T-helper 17 cell (primary cell): Measurements from ENCODE around the gene HOXC11. TPM values are rescaled to one million over a fixed set of nuclear protein-coding genes. Genes with fewer than 3 reads are reported as not detected.

Experiments used
- ATAC-seq: fragments of 150-1000 bp; cut with Tn5 transposase; 2 replicates; pipeline ENCODE4 v1.10.0; 2021; ENCODE audit warnings: mild to moderate bottlenecking, moderate library complexity
- DNase-seq, 3 donors: peaks; one replicate each; pipeline versions ENCODE4 v3.0.0 to v3.0.0-alpha.2; 2020 to 2021
- H3K9me3 ChIP-seq: one replicate; pipeline ENCODE4 v1.7.0; 2013; ENCODE audit warnings: low read length, mild to moderate bottlenecking; ENCODE audit not compliant: control insufficient read depth, poor library complexity, severe bottlenecking
- H3K27ac Mint-ChIP-seq: one replicate; pipeline ENCODE4 v1.8.0; 2022; ENCODE audit warnings: mild to moderate bottlenecking, moderate library complexity, mixed read lengths
- H3K27me3 Mint-ChIP-seq: one replicate; pipeline ENCODE4 v1.8.0; 2022; ENCODE audit warnings: mixed read lengths
- H3K36me3 Mint-ChIP-seq: one replicate; pipeline ENCODE4 v1.8.0; 2022; ENCODE audit warnings: low read depth, mixed read lengths
- H3K4me1 Mint-ChIP-seq: one replicate; pipeline ENCODE4 v1.8.0; 2022; ENCODE audit warnings: mild to moderate bottlenecking, mixed read lengths
- H3K4me3 Mint-ChIP-seq: one replicate; pipeline ENCODE4 v1.8.0; 2022; ENCODE audit warnings: mild to moderate bottlenecking, moderate library complexity, mixed read lengths
- total RNA-seq, 4 donors: library from RNA in 2 of 4; stranded (reverse) in 2 of 4; gene quantifications; one replicate each; pipeline ENCODE4 v1.2.3 and lab custom pipeline; 2022 to 2026

HOXC11 gene
- total RNA-seq, 2 donors from 2014 or later: not detected

DNA sequence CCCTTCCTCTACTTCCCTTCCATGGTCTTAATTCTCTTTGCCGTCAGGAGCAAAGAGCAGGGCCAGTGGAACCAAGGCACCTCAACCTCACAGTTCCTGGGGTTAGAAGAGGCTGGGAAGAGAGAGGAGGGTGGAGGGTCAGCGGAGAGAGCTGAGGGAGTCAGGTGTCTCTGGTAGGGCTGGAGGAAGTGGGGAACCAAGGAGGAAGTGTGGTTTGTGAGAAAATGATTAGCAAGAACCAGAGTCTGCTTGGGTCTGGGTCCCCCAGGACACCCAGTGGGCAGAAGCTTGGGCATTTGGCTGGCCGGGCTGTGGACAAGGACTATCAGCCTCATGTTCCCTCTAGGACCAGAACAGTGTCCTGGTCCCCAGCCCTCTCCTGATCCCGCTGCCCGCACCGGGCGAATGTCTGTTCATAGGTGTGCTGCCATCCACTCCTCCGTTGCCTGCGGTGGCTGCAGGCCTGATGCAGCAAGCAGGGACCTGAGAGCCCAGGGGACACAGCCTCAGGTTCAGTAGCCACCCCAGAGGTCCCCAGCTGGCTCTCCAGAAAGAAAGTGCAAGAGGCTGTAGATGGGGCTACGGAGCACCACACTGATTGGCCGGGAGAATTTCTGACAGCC lies 15.9 kb upstream of the HOXC11 start:
- no peak for ATAC-seq
- peaks cover 14% of the 10 kb centered on the region for H3K36me3 Mint-ChIP-seq
- no peak overlapping the region for H3K4me3 Mint-ChIP-seq
- H3K9me3 ChIP-seq: peaks cover 4% of the 10 kb centered on the region
- peak overlapping the region; percentile 91 for H3K27ac Mint-ChIP-seq
- peaks cover 74% of the 10 kb centered on the region for H3K27me3 Mint-ChIP-seq
- H3K4me1 Mint-ChIP-seq: peaks cover 22% of the 10 kb centered on the region
- no peak for DNase-seq

DNA sequence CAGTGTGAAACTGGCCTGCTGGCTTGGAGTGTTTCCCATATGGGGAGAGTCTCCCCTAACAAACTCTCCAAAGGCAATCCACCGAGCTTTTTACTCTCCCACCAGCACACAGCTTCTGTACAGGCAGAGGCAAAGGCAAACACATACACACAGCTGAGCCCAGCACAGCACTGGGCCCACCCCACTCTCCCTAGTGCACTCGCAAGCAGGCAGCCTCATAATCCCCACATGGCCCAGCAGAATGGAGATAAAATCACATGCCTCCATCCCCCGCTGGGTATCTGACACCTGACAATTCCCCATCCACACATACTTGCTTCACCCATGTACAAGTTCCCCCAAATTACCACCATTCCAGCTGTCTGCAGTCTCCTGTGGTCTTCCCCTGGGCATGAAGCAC lies 14.8 kb upstream of the HOXC11 start:
- H3K9me3 ChIP-seq: peaks cover 4% of the 10 kb centered on the region
- Mint-ChIP-seq H3K4me3 (no peak overlapping the region), H3K27ac (no peak overlapping the region), H3K4me1 (peaks cover 19% of the 10 kb centered on the region), H3K27me3 (peaks cover 75% of the 10 kb centered on the region), H3K36me3 (peaks cover 14% of the 10 kb centered on the region)
- no peak for ATAC-seq
- no peak for DNase-seq

DNA sequence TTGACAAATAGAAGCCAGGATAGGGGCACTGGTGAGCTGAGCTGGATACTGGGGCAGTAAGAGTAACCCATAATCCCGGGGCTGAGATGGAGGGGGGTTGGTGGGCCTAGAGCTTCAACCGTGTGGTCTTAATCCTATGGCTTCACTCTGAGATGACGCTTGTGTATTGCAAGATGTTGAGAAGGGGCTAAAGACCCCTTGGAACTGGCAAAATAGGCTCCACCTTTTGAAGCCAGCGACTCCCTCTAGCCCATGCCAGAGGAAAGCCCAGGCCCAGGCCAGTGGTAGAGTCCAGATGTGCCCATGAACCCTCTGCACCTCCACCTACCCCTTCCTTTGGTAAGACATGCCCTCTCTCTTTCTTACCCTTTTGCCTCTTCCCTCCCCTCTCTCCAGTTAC lies 13.6 kb upstream of the HOXC11 start:
- Mint-ChIP-seq H3K27me3 (peaks cover 75% of the 10 kb centered on the region), H3K4me1 (peaks cover 21% of the 10 kb centered on the region), H3K27ac (no peak overlapping the region), H3K4me3 (no peak overlapping the region), H3K36me3 (peaks cover 19% of the 10 kb centered on the region)
- H3K9me3 ChIP-seq: peaks cover 4% of the 10 kb centered on the region
- DNase-seq: no peak
- ATAC-seq: no peak

DNA sequence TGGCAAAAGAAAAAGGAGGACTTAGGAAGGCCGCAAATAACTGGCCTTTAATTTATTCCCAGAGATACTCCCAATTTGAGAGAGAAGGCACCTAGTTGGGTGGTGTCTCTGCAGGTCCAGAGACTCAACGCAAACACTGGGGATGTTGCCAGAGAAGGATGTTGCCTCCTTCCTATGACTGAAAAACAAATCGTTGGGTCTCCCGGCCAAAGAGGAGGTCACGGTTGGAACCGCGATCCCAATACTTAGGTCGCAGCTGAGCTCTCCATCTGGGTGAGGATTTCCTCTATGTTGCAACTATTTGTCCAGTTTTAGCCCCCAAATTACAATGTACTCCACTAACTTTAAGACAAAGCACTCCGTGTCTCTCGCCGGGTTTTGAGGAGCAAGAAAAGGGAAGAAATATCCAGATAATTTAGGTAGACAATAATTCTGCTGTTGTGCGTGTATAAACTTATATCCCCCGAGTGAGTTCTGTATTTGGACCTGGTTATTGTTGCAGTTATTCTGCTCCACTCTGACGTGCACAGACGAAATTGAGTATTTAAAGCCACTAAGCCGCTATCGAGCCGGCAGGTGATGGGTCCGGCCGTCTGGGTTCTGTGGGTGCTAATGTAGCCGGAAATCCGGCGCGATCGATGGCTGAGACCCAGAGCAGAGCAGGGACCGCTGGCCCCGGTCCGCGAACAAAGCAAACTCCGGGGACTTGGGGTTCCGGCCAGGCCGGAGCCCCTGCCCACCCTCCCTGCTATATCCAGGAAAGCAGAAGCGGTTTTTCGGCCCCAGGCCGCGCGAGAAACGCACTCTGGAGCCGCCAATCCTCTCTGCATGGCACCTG lies 12.5 kb upstream of the HOXC11 start:
- ATAC-seq: no peak
- Mint-ChIP-seq H3K4me3 (peak overlapping the region; percentile 66), H3K27ac (peak overlapping the region; percentile 24), H3K36me3 (peaks cover 20% of the 10 kb centered on the region), H3K4me1 (peaks cover 28% of the 10 kb centered on the region), H3K27me3 (peaks cover 85% of the 10 kb centered on the region)
- H3K9me3 ChIP-seq: peaks cover 4% of the 10 kb centered on the region
- no peak for DNase-seq

DNA sequence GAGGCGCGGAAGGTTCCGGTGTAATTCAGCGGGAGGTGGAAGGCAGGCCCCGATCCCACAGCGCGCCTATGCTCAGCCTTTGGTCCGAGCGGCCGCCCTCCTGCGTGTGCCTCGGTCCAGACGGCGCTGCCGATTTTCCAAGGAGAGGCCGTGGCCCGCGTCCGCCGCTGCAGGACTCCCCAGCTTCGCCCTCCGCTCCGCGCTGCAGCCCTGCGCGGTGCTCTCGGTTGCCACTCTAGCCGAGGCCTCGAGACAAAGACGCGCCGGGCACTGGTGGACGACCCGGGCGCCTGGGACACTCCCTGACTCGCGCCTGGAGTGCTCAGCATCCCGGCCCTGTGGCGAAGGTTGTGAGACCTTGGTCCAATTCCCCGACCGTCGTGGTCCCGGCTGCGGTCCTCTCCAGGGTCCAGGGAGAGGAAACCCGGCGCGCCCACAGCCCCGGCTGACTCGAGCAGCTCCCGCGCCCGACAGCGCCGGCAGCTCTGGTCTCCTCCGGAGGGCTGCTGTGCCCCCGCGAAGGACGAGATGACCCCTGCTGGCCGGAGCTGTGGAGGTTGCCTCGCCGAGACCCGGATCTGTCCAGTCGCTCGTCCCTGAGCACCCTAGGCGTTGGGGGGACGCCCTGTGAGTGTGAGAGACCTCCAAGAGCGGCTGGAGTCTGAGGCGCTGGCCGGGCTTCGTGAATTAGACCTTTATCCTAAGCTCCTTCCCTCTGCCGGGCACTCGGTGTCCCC lies 11.7 kb upstream of the HOXC11 start:
- no peak for ATAC-seq

DNA sequence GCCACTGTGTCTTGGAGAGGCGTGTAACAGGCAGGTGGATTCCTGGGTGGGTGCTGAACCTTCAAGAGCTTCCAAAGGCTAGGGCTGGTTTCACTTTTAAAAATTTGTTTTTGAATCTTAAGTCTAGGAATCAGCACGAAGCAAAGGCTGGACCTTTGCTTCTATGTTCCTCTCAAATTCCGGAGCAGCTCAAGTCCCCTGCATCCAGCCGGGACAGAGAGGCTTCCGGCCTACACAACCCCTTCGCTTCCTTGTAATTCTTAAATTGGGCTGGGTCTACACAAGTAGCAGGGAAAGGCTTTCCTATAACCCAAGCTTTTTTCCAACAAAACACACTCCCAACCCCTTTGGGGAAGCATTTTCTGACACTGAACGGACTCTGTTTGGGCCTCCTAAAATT lies 9.9 kb upstream of the HOXC11 start:
- Mint-ChIP-seq H3K27me3 (peaks cover 85% of the 10 kb centered on the region), H3K36me3 (peaks cover 21% of the 10 kb centered on the region), H3K4me3 (no peak overlapping the region), H3K27ac (no peak overlapping the region), H3K4me1 (peaks cover 28% of the 10 kb centered on the region)
- DNase-seq: no peak
- ATAC-seq: no peak
- peaks cover 4% of the 10 kb centered on the region for H3K9me3 ChIP-seq

More for the DNA sequence above, 11.7 kb upstream of the HOXC11 start:
- Mint-ChIP-seq H3K27me3 (peaks cover 85% of the 10 kb centered on the region), H3K27ac (peak overlapping the region; percentile 24), H3K4me3 (no peak overlapping the region), H3K36me3 (peaks cover 20% of the 10 kb centered on the region), H3K4me1 (peaks cover 28% of the 10 kb centered on the region)
- peaks cover 4% of the 10 kb centered on the region for H3K9me3 ChIP-seq
- DNase-seq: no peak

DNA sequence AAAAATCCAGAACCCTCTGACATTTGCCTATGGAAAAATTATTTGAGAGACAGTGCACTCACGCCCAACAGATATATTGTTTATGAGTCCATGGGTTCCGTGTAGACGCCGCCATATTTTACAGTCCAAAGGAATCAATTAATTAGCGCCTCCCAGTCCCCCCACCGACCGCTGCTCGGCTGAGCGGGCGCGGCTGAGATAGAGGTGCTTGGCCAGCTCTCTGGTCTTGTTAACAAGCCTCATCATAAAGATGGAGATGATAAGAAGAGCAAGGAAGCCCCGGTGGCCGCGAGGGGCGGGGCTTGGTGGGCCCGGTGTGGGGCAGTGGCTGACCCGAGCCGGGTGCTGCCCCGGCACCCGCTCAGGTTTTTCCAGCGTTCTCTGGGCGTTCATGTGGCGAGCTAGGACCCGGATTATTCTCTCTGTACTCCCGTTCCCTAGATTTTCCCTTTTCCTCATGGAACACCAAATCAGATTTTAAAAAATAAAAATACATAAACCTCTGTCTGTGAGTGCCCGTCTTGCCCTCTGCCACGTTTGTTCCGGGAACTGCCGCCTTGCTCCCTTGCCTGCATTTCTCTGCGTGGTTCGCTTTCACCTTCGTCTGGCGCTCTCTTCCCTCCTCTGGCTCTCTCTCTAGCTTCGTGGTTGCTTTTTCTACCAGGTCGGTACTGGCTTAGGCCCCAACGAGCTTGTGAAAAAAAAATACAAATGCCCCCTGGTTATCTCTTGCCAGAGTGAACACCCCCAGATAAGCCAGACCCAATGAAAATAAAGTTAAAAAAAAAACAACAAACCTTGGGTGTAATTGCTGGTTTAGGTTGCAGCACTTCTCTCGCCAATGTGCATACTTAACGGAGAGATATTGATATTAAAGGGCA lies 9.3 kb upstream of the HOXC11 start:
- Mint-ChIP-seq H3K27me3 (peaks cover 85% of the 10 kb centered on the region), H3K4me1 (peaks cover 27% of the 10 kb centered on the region), H3K36me3 (peaks cover 15% of the 10 kb centered on the region), H3K4me3 (peak overlapping the region; percentile 28), H3K27ac (peak overlapping the region; percentile 2)
- ATAC-seq (no peak), DNase-seq (no peak)
- H3K9me3 ChIP-seq: peaks cover 4% of the 10 kb centered on the region

DNA sequence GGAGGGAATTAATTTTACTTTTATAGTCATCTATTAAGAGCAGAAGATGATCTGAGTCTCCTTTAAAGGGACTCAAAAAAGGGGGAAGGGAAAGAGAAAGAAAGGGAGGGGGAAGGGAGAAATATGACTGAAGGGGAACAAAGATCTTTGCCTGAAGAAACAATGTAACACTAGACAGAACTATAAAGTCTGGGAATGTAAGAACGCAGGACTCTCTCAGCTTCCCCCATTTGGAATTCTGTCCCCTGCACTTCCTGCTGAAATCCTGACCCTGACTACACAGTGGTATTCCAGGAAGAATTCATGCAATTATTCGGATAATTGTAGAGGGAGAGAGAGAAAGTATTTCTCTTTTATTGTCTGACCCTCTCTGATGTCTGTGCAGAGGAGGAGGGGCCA lies 8.6 kb upstream of the HOXC11 start:
- no peak for DNase-seq
- Mint-ChIP-seq H3K27me3 (peaks cover 85% of the 10 kb centered on the region), H3K36me3 (peaks cover 15% of the 10 kb centered on the region), H3K27ac (peak overlapping the region; percentile 2), H3K4me1 (peaks cover 27% of the 10 kb centered on the region), H3K4me3 (peak overlapping the region; percentile 28)
- peaks cover under 1% of the 10 kb centered on the region for H3K9me3 ChIP-seq
- no peak for ATAC-seq

DNA sequence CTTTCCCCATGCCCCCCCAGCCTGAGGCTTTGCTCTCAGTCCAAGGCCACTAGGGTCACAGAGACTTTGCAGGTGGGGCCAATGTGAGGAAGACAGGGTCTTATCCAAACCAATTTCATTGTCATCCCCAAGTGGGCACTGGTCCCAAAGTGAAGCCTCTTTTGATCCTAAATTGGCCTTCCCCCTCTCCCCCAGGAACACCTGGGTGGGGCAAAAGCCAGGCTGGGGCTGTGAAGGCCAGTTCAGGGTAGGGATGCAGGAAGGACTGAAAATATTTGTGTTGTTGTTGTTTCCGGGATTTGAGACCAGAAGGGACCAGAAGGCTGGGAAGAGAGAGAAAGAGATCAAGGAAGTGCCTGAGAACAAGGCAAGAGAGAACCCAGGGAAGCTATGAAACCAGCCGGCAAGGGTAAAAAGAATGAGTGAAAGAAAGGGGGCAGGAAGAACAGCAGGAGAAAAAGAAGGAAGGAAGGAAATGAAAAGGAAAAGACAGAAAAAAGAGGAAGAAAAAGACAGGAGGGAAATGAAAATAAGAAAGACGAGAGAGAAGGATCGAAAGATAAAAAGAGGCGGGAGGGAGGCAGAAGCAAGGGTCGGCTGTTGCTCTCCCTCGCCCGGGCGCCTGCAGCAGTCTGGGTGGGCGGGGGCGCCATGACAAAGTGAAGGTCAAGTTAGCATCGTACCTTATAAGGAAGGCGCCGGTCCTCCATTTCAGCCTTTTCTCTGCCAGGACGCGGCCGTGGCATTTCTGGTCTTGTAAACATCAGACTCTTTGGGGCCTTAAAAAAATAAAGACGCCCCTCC lies 7.4 kb upstream of the HOXC11 start:
- Mint-ChIP-seq H3K27ac (peak overlapping the region; percentile 19), H3K4me1 (peaks cover 24% of the 10 kb centered on the region)
- no peaks in the 10 kb centered on the region for H3K9me3 ChIP-seq

DNA sequence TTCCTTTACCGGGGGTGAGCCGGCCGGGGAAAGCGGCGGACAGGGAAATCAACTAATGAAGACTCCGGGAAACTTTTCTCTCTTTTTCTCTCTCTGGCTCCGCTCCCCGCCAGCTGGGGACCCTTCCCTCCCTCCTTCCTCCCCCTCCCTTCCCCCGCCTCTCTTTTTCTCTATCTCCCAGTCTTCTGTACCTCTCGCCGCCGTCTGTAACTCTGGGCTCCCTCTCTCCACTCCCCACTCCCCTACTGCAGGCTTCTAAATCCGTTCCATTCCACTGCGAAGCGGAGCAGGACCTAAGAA lies 6.9 kb upstream of the HOXC11 start:
- peak overlapping the region; percentile 19 for H3K27ac Mint-ChIP-seq
- no peak for DNase-seq

More for the DNA sequence above, 7.4 kb upstream of the HOXC11 start:
- DNase-seq (no peak), ATAC-seq (no peak)
- peak overlapping the region; percentile 74 for H3K4me3 Mint-ChIP-seq
- H3K27me3 Mint-ChIP-seq: peaks cover 84% of the 10 kb centered on the region
- peaks cover 15% of the 10 kb centered on the region for H3K36me3 Mint-ChIP-seq

DNA sequence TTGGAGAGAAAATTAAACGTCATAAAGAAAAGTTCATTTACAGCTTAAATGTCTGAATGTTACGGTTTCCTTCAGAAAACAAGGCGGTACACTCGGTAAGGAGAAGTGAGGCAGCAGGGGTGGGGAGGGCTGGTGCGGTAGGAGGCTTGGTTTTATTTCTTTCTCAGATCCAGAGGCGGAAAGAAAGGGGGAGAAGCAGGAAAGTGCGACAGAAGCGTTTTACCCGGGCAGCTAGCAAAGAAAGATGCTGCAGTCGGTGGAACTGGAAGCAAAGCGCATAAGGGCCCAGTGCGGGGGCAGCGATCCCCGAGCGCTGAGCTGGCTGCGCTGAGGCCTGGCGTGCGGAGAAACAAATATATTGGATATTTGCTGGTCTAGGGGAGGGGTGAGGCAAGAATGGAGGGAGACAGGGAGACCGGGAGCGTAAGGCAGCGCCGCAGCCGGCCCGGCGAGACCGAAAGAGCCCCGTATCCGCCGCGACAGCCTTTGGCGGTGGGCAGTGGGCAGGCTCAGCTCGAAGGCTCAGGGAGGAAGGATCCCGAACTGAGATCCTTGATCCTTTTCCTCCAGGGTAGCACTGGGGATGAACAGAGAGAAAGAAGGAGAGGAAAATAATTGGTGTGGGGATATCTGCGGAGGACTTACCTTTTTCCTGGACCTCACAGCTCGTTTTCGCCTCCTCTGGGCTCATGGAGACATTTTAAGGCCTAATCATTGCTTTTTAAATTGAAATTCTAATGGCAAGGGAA lies 6.4 kb upstream of the HOXC11 start:
- no peak overlapping the region for H3K27ac Mint-ChIP-seq
- no peaks in the 10 kb centered on the region for H3K9me3 ChIP-seq
- DNase-seq (no peak), ATAC-seq (no peak)
- H3K36me3 Mint-ChIP-seq: peaks cover 15% of the 10 kb centered on the region
- H3K27me3 Mint-ChIP-seq: peaks cover 91% of the 10 kb centered on the region
- H3K4me1 Mint-ChIP-seq: peaks cover 23% of the 10 kb centered on the region
- peak overlapping the region; percentile 74 for H3K4me3 Mint-ChIP-seq

More for the DNA sequence above, 6.9 kb upstream of the HOXC11 start:
- Mint-ChIP-seq H3K36me3 (peaks cover 15% of the 10 kb centered on the region), H3K4me1 (peaks cover 23% of the 10 kb centered on the region), H3K27me3 (peaks cover 86% of the 10 kb centered on the region), H3K4me3 (peak overlapping the region; percentile 74)
- ATAC-seq: no peak
- no peaks in the 10 kb centered on the region for H3K9me3 ChIP-seq
